OCI-LY1 (cell line): ENCODE data around the gene MBNL1.

Experiments used
- EZH2 ChIP-seq: fragments of 200-600 bp; sonication (generic), shearing (Covaris generic); IDR thresholded peaks from 2 replicates; pipeline ENCODE4 v1.8.0; 2017; ENCODE audit warnings: borderline replicate concordance, mixed run types, mild to moderate bottlenecking, antibody characterized with exemption, low read length, moderate library complexity, mixed read lengths
- TF ChIP-seq, protein P1 (sequence below): fragments of 200-600 bp; sonication (generic), shearing (Covaris generic); IDR thresholded peaks from 2 replicates; pipeline ENCODE4 v1.5.1; 2017; ENCODE audit warnings: mild to moderate bottlenecking, antibody characterized with exemption, low read length, moderate library complexity, mixed read lengths

DNA sequence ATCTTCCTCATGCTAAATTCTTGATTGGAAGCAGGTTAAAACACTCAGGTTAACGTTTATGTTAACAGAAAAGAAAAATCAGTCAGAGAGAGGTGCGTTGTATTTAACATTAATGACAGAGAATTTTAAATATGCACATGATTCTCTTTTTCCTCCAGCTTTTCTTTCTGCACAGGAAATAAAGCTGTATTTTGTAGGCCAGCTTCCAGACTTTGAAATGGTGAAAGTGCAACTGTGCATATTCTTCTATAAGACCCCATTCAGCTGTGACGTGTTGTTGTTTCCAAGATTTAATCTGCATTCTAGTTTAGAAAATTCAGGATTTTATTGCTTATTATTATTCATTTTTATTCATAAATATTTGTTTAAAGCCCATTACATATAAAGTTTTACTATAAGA lies 11.8 kb downstream of the MBNL1 start:
- TF ChIP-seq EZH2, result no peak
- TF ChIP-seq, protein P1, sequence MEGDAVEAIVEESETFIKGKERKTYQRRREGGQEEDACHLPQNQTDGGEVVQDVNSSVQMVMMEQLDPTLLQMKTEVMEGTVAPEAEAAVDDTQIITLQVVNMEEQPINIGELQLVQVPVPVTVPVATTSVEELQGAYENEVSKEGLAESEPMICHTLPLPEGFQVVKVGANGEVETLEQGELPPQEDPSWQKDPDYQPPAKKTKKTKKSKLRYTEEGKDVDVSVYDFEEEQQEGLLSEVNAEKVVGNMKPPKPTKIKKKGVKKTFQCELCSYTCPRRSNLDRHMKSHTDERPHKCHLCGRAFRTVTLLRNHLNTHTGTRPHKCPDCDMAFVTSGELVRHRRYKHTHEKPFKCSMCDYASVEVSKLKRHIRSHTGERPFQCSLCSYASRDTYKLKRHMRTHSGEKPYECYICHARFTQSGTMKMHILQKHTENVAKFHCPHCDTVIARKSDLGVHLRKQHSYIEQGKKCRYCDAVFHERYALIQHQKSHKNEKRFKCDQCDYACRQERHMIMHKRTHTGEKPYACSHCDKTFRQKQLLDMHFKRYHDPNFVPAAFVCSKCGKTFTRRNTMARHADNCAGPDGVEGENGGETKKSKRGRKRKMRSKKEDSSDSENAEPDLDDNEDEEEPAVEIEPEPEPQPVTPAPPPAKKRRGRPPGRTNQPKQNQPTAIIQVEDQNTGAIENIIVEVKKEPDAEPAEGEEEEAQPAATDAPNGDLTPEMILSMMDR, result no peak
